ENCODE data around the gene PDE6B. TPM values are rescaled to one million over a fixed set of nuclear protein-coding genes. Genes with fewer than 3 reads are reported as not detected.
"Not testable (repeated sequence)": the region's sequence is repeated elsewhere in the genome, so short reads cannot be mapped to it uniquely, and the experiment has no call there.

PDE6B gene
- total RNA-seq, 1 donor: not detected

DNA sequence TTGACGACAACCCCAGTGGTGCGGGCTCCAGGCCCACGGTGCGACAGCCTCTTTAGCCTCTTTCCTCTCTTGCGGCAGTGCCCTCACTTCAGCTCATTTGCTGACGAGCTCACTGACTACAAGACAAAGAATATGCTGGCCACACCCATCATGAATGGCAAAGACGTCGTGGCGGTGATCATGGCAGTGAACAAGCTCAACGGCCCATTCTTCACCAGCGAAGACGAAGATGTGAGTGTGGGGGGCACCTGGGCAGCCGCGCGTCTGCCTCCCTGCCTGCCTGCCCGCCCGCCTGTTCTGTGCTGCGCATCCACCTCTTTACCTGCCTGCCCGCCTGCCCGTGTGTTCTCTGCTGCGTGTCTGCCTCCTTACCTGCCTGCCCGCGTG lies 9.2 kb downstream of the PDE6B start:
- peaks cover 4% of the 10 kb centered on the region for H3K27me3 ChIP-seq (ENCODE audit: insufficient read depth, low read length)
- H3K36me3 ChIP-seq (ENCODE audit: insufficient read depth, low read length): no peaks in the 10 kb centered on the region

DNA sequence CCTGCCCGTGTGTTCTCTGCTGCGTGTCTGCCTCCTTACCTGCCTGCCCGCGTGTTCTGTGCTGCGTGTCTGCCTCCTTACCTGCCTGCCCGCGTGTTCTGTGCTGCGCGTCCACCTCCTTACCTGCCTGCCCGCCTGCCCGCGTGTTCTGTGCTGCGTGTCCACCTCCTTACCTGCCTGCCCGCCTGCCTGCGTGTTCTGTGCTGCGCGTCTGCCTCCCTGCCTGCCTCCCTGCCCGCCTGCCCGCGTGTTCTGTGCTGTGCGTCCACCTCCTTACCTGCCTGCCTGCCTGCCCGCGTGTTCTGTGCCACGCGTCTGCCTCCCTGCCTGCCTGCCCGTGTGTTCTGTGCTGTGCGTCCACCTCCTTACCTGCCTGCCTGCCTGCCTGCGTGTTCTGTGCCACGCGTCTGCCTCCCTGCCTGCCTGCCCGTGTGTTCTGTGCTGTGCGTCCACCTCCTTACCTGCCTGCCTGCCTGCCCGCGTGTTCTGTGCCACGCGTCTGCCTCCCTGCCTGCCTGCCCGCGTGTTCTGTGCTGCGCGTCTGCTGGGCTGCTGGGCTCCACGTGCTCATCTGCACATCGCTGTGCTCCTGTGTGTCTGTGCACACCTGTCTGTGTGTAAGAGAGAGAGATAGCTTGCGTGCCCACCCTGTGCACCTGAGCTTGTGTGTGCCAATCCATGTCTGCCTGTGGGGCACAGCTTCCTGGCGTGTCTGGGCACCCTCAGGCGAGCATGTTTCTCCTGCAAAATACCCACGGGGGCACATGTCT lies 9.9 kb downstream of the PDE6B start:
- H3K4me1 ChIP-seq (ENCODE audit: insufficient read depth, low read length); DNase-seq (ENCODE audit: insufficient read length, low spot score, missing footprints); H3K4me2 ChIP-seq (ENCODE audit: insufficient read depth, low read length); H2AFZ ChIP-seq (ENCODE audit: low read length); H3K27ac ChIP-seq (ENCODE audit: low read depth, low read length); H3K36me3 ChIP-seq (ENCODE audit: insufficient read depth, low read length); H3K4me3 ChIP-seq (ENCODE audit: insufficient read depth, low read length); H3K27me3 ChIP-seq (ENCODE audit: insufficient read depth, low read length); H3K79me2 ChIP-seq (ENCODE audit: insufficient read depth, low read length); H3K9me3 ChIP-seq (ENCODE audit: low read depth, low read length); H4K20me1 ChIP-seq (ENCODE audit: insufficient read depth, low read length): not testable (repeated sequence)

More for the DNA sequence above, 9.2 kb downstream of the PDE6B start:
- H3K4me2 ChIP-seq (ENCODE audit: insufficient read depth, low read length): no peak overlapping the region
- no peak overlapping the region for H3K27ac ChIP-seq (ENCODE audit: low read depth, low read length)
- peak; percentile 80 for DNase-seq (ENCODE audit: insufficient read length, low spot score, missing footprints)
- no peaks in the 10 kb centered on the region for H3K9me3 ChIP-seq (ENCODE audit: low read depth, low read length)
- TF ChIP-seq, protein P1, sequence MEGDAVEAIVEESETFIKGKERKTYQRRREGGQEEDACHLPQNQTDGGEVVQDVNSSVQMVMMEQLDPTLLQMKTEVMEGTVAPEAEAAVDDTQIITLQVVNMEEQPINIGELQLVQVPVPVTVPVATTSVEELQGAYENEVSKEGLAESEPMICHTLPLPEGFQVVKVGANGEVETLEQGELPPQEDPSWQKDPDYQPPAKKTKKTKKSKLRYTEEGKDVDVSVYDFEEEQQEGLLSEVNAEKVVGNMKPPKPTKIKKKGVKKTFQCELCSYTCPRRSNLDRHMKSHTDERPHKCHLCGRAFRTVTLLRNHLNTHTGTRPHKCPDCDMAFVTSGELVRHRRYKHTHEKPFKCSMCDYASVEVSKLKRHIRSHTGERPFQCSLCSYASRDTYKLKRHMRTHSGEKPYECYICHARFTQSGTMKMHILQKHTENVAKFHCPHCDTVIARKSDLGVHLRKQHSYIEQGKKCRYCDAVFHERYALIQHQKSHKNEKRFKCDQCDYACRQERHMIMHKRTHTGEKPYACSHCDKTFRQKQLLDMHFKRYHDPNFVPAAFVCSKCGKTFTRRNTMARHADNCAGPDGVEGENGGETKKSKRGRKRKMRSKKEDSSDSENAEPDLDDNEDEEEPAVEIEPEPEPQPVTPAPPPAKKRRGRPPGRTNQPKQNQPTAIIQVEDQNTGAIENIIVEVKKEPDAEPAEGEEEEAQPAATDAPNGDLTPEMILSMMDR (IDR thresholded peaks at IDR 0.05; ENCODE audit: extremely low read depth, low read depth, low read length): no peak
- no peaks in the 10 kb centered on the region for H3K4me1 ChIP-seq (ENCODE audit: insufficient read depth, low read length)
- H3K4me3 ChIP-seq (ENCODE audit: insufficient read depth, low read length): no peak overlapping the region
- H2AFZ ChIP-seq (ENCODE audit: low read length): no peak overlapping the region
- no peaks in the 10 kb centered on the region for H3K79me2 ChIP-seq (ENCODE audit: insufficient read depth, low read length)
- H4K20me1 ChIP-seq (ENCODE audit: insufficient read depth, low read length): no peaks in the 10 kb centered on the region

DNA sequence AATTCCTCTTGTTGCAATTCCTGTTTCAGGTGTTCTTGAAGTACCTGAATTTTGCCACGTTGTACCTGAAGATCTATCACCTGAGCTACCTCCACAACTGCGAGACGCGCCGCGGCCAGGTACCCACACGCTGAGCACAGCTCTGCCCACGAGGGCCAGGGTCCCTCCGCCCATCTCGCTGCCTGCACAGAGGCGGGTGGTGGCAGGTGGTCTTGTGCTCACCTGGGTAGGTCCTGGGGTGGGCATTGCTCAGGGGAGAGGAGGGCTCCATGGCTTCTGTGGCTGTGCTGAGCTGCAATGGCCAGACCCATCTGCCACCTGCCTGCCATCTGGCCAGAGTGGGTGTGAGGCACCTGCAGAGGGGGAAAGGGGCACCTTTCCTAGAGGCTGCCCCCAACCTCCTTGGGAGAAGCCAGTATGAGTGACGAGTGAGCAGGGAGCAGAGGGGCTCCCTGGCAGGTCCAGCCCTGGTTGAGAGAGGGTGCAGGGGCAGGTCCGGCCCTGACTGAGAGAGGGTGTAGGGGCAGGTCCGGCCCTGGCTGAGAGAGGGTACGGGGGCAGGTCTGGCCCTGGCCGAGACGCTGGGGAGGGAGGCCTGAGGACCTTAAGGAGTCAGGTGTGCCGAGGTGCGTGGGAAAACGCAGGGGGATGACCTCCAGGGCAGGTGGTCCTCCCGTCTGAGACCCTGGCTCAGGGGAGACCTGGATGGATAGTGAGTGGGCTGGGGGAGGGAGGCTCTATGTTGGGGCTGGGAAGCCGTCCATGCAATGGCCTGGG lies 10.7 kb downstream of the PDE6B start:
- H3K4me2 ChIP-seq (ENCODE audit: insufficient read depth, low read length): no peak overlapping the region
- DNase-seq (ENCODE audit: insufficient read length, low spot score, missing footprints): peak; percentile 81
- no peaks in the 10 kb centered on the region for H3K4me1 ChIP-seq (ENCODE audit: insufficient read depth, low read length)
- no peak overlapping the region for H3K4me3 ChIP-seq (ENCODE audit: insufficient read depth, low read length)
- no peaks in the 10 kb centered on the region for H3K36me3 ChIP-seq (ENCODE audit: insufficient read depth, low read length)
- no peaks in the 10 kb centered on the region for H3K79me2 ChIP-seq (ENCODE audit: insufficient read depth, low read length)
- H3K9me3 ChIP-seq (ENCODE audit: low read depth, low read length): no peaks in the 10 kb centered on the region
- no peak overlapping the region for H2AFZ ChIP-seq (ENCODE audit: low read length)
- TF ChIP-seq, protein P1 (IDR thresholded peaks at IDR 0.05; ENCODE audit: extremely low read depth, low read depth, low read length): no peak
- H3K27ac ChIP-seq (ENCODE audit: low read depth, low read length): no peak overlapping the region
- H4K20me1 ChIP-seq (ENCODE audit: insufficient read depth, low read length): no peaks in the 10 kb centered on the region
- peaks cover 4% of the 10 kb centered on the region for H3K27me3 ChIP-seq (ENCODE audit: insufficient read depth, low read length)

DNA sequence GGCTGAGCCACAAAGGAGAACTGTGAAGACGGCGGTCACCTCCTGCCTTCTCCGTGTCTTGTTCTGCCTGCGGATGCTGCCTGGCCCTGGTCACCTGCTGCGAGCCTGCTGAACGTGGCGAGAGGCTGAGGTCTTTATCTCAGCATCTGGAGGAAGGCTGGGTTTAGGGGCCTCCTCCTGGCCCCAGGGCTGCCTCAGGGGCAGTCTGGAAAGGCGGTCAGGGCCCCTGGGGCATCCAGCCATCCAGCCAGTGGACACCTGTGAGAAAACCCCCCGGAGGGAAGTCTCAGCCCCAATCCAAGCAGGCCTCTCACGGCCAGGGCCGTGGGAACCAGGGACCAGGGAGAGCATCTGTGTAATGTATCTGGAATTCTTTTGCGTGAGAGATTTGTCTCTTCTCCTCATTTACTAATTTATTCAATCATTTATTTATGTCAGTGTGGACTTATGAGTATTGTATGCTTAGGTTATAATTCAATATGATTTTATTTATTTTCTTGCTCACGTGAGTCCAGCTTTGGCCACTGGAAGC lies 11.3 kb downstream of the PDE6B start:
- Histone ChIP-seq H3K9me3 (ENCODE audit: low read depth, low read length) (no peaks in the 10 kb centered on the region), H3K79me2 (ENCODE audit: insufficient read depth, low read length) (no peaks in the 10 kb centered on the region), H3K27ac (ENCODE audit: low read depth, low read length) (no peak overlapping the region), H3K36me3 (ENCODE audit: insufficient read depth, low read length) (no peaks in the 10 kb centered on the region), H3K4me1 (ENCODE audit: insufficient read depth, low read length) (no peaks in the 10 kb centered on the region), H3K4me2 (ENCODE audit: insufficient read depth, low read length) (no peak overlapping the region), H4K20me1 (ENCODE audit: insufficient read depth, low read length) (no peaks in the 10 kb centered on the region), H3K27me3 (ENCODE audit: insufficient read depth, low read length) (peaks cover 4% of the 10 kb centered on the region), H3K4me3 (ENCODE audit: insufficient read depth, low read length) (no peak overlapping the region), H2AFZ (ENCODE audit: low read length) (no peak overlapping the region)
- DNase-seq (ENCODE audit: insufficient read length, low spot score, missing footprints): peak; percentile 64
- TF ChIP-seq, protein P1 (IDR thresholded peaks at IDR 0.05; ENCODE audit: extremely low read depth, low read depth, low read length): no peak
